ENCODE measurements around the gene KPNA4.

The KPNA4 gene

DNA sequence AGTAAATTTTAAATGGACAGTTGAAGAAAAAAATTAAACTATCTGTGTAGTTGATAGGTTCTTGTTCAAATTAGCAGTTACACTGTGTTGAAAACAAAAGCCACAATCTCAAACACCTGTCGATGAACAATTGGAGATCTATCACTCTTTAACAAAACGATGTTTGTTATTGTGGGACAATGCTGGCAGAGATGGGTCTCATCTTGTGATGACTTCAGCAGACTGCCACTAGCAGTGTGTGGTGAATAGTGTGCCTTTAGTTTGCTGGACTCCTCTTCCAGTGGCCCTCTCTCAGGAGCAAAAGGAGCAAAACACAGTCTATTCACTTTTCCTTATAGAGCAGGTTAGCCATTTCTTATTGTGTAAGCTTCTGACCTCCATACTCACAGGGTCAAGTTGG lies 101.0 kb downstream of the KPNA4 start:
- H3K27me3 ChIP-seq (ENCODE audit: insufficient read depth, poor library complexity, severe bottlenecking) = no peaks in the 10 kb centered on the region
- H3K27ac ChIP-seq (replicated peaks) = no peak overlapping the region
- H3K4me3 ChIP-seq (replicated peaks; ENCODE audit: insufficient read depth, low read length) = no peak overlapping the region
- no peak for DNase-seq (ENCODE audit: low read depth in 1 of 2, low spot score in 1 of 2)
- TF ChIP-seq POLR2AphosphoS5 (IDR thresholded peaks at IDR 0.05; ENCODE audit: low read depth) (no peak), SPI1 (IDR thresholded peaks at IDR 0.05; ENCODE audit: borderline replicate concordance, low read depth) (no peak), GABPA (IDR thresholded peaks at IDR 0.05; ENCODE audit: low read depth) (no peak)
- TF ChIP-seq, protein P1, sequence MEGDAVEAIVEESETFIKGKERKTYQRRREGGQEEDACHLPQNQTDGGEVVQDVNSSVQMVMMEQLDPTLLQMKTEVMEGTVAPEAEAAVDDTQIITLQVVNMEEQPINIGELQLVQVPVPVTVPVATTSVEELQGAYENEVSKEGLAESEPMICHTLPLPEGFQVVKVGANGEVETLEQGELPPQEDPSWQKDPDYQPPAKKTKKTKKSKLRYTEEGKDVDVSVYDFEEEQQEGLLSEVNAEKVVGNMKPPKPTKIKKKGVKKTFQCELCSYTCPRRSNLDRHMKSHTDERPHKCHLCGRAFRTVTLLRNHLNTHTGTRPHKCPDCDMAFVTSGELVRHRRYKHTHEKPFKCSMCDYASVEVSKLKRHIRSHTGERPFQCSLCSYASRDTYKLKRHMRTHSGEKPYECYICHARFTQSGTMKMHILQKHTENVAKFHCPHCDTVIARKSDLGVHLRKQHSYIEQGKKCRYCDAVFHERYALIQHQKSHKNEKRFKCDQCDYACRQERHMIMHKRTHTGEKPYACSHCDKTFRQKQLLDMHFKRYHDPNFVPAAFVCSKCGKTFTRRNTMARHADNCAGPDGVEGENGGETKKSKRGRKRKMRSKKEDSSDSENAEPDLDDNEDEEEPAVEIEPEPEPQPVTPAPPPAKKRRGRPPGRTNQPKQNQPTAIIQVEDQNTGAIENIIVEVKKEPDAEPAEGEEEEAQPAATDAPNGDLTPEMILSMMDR (IDR thresholded peaks at IDR 0.05; ENCODE audit: insufficient read depth, low read length) = no peak
- TF ChIP-seq, protein P2, sequence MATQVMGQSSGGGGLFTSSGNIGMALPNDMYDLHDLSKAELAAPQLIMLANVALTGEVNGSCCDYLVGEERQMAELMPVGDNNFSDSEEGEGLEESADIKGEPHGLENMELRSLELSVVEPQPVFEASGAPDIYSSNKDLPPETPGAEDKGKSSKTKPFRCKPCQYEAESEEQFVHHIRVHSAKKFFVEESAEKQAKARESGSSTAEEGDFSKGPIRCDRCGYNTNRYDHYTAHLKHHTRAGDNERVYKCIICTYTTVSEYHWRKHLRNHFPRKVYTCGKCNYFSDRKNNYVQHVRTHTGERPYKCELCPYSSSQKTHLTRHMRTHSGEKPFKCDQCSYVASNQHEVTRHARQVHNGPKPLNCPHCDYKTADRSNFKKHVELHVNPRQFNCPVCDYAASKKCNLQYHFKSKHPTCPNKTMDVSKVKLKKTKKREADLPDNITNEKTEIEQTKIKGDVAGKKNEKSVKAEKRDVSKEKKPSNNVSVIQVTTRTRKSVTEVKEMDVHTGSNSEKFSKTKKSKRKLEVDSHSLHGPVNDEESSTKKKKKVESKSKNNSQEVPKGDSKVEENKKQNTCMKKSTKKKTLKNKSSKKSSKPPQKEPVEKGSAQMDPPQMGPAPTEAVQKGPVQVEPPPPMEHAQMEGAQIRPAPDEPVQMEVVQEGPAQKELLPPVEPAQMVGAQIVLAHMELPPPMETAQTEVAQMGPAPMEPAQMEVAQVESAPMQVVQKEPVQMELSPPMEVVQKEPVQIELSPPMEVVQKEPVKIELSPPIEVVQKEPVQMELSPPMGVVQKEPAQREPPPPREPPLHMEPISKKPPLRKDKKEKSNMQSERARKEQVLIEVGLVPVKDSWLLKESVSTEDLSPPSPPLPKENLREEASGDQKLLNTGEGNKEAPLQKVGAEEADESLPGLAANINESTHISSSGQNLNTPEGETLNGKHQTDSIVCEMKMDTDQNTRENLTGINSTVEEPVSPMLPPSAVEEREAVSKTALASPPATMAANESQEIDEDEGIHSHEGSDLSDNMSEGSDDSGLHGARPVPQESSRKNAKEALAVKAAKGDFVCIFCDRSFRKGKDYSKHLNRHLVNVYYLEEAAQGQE (IDR thresholded peaks at IDR 0.05; ENCODE audit: insufficient replicate concordance, low read depth) = no peak

DNA sequence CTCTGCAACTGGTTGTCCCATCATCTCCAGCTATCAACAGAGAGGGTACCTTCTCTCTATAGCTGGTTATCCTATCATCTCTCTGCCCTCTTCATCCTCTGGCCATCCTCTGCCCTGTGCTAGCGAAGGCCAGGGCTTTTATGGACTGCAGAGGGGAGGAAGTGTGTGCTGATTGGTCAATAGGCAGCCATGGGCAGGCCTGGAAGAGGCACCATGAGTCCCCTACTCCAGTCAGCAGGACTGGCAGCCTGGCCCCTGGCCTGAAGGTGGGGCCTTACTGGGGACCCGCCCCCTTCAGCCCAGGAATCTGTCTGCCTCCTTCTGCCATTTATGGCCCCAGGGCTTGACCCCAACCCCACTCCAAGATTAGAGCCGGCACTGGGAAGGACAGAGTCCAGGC lies 105.3 kb downstream of the KPNA4 start:
- no peak for DNase-seq (ENCODE audit: low read depth in 1 of 2, low spot score in 1 of 2)
- Histone ChIP-seq H3K27me3 (ENCODE audit: insufficient read depth, poor library complexity, severe bottlenecking) (no peaks in the 10 kb centered on the region), H3K4me3 (replicated peaks; ENCODE audit: insufficient read depth, low read length) (no peak overlapping the region), H3K27ac (replicated peaks) (no peak overlapping the region)
- TF ChIP-seq GABPA (IDR thresholded peaks at IDR 0.05; ENCODE audit: low read depth) = no peak
- no peak for TF ChIP-seq POLR2AphosphoS5 (IDR thresholded peaks at IDR 0.05; ENCODE audit: low read depth)
- TF ChIP-seq, protein P1 (IDR thresholded peaks at IDR 0.05; ENCODE audit: insufficient read depth, low read length) = no peak
- TF ChIP-seq, protein P2 (IDR thresholded peaks at IDR 0.05; ENCODE audit: insufficient replicate concordance, low read depth) = no peak
- TF ChIP-seq SPI1 (IDR thresholded peaks at IDR 0.05; ENCODE audit: borderline replicate concordance, low read depth) = no peak

DNA sequence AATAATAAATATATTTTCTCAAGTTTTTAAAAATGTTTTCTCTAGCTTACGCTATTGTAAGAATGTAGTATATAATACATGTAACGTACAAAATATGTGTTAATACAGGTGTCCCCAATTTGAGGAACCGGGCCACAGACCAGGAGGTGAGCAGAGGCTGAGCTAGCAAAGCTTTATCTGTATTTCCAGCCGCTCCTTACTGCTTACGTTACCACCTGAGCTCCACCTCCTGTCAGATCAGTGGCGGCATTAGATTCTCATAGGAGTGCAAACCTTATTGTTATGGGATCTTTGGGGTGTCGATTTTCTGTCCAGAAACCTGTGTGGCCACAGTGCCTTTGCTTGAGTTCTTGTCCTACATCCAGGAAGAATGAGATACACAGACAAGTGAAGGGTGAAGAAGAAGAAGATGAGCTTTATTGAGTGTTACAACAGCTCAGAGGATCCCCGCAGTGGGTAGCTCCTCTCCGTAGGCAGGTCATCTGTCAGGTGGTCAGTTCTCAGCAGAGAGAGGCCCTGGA lies 105.9 kb downstream of the KPNA4 start:
- Histone ChIP-seq H3K27ac (replicated peaks) (no peak overlapping the region), H3K4me3 (replicated peaks; ENCODE audit: insufficient read depth, low read length) (no peak overlapping the region), H3K27me3 (ENCODE audit: insufficient read depth, poor library complexity, severe bottlenecking) (no peaks in the 10 kb centered on the region)
- TF ChIP-seq, protein P2 (IDR thresholded peaks at IDR 0.05; ENCODE audit: insufficient replicate concordance, low read depth) = no peak
- TF ChIP-seq POLR2AphosphoS5 (IDR thresholded peaks at IDR 0.05; ENCODE audit: low read depth) = no peak
- TF ChIP-seq SPI1 (IDR thresholded peaks at IDR 0.05; ENCODE audit: borderline replicate concordance, low read depth) = no peak
- no peak for TF ChIP-seq GABPA (IDR thresholded peaks at IDR 0.05; ENCODE audit: low read depth)
- TF ChIP-seq, protein P1 (IDR thresholded peaks at IDR 0.05; ENCODE audit: insufficient read depth, low read length) = no peak
- DNase-seq (ENCODE audit: low read depth in 1 of 2, low spot score in 1 of 2) = no peak

All from HL-60 (cell line).